ENCODE results near the gene PKP3.
"Not testable (repeated sequence)": the region's sequence is repeated elsewhere in the genome, so short reads cannot be mapped to it uniquely, and the experiment has no call there.

The PKP3 gene

GRCh38 chr11:362642-363442 is 31.2 kb upstream of the PKP3 start:
- DNase-seq (ENCODE audit: extremely low read depth in 1 of 2, low read depth in 1 of 2): no peak

- DNase-seq (ENCODE audit: extremely low read depth in 1 of 2, low read depth in 1 of 2): not testable (repeated sequence)
Measured at GRCh38 chr11:363443-363805, 30.6 kb upstream of the PKP3 start.

GRCh38 chr11:363948-364761 is 29.9 kb upstream of the PKP3 start:
- DNase-seq (ENCODE audit: extremely low read depth in 1 of 2, low read depth in 1 of 2): peak in 1 of 2 donors; percentile 31

GRCh38 chr11:364991-365725 is 28.9 kb upstream of the PKP3 start:
- DNase-seq (ENCODE audit: extremely low read depth in 1 of 2, low read depth in 1 of 2): no peak

- DNase-seq (ENCODE audit: extremely low read depth in 1 of 2, low read depth in 1 of 2): no peak
Measured at GRCh38 chr11:365831-366230, 28.2 kb upstream of the PKP3 start.

DNA sequence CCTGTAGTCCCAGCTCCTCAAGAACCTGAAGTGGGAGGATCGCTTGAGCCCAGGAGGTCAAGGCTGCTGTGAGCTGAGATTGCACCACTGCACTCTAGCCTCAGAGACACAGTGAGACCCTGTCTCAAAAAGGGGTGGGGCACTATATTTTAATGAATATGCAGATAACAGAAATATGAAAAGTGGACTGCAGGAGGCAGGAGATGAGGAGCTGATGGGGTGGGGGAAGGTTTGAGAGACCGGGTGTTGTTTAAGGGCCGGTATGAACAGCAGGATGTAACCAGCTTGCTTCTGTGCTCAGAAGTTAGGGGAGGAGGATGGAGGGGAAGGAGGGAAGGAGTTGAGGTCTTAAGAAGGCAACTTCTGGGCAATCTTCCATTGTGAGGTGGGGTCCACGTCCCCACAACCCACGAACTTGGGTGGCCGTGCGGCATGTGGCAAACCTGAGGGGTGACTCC is 26.0 kb upstream of the PKP3 start:
- no peak for DNase-seq (ENCODE audit: extremely low read depth in 1 of 2, low read depth in 1 of 2)

GRCh38 chr11:368414-369335 is 25.3 kb upstream of the PKP3 start:
- no peak for DNase-seq (ENCODE audit: extremely low read depth in 1 of 2, low read depth in 1 of 2)

GRCh38 chr11:369336-370018 is 24.5 kb upstream of the PKP3 start, which contains the start of gene B4GALNT4:
B4GALNT4 (plus strand) TSS chr11:369499; CDS start chr11:369804, 305 bp downstream.
- no peak for DNase-seq (ENCODE audit: extremely low read depth in 1 of 2, low read depth in 1 of 2)

DNA sequence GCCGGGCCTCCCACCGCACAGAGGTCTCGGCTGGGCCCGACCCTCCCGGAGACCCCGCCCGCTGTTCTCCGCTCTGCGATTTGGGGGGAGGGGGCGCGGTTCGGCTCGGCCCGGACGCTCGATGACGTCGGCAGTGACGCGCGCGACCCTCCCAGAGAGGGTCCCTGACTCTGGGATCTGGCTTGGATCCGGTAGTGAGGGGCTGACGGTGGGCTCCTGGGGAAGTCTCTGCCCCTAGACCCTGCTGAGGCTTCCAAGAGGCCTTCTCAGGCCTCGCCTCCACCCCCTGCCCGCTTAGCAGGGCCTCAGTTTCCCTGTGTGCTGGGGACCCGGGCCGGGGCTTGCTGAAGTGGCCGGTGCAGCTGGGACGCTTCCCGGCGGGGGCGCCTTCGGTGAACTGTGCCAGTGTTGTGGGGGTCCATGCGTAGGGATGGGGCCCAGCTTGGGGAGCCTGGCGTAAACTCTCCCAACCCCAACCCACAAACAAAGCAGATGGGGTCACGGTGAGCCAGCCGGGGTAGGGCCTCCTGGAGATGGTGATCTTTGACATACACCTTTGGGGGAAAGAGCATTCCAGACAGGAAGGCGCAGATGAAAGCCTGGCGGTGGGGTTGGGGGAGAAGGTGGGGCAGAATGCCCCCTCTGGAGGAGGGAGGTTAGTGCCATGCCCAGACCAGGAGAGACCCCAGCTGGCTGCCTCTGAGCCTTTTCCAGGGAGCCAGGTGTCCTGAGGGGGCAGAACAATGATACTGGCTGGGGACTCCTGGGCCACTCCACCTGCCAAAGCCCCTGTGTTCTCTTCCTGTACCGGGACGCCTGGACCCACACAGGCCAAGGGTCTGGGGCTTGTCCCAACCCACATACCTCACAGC is 23.7 kb upstream of the PKP3 start:
- no peak for DNase-seq (ENCODE audit: extremely low read depth in 1 of 2, low read depth in 1 of 2)

DNA sequence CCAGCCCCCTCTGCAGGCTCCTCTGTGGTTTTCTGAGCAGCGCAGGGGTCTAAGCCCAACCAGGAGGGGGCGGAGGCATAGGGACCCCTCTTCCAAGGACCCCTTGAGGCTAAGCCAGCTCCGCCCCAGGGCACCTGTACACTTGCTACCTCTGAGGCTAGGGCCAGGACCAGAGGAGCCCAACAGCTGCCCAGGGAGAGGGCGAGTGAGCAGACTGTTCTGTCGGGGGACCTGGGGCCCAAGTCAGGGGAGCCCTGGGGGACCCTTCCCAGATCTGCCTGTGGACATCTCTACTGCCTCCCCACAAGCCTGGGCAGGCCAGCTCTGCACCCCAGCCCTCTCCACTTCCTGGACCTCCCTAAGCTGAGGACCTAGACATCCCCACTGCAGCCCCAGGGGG is 23.0 kb upstream of the PKP3 start:
- no peak for DNase-seq (ENCODE audit: extremely low read depth in 1 of 2, low read depth in 1 of 2)

GRCh38 chr11:371716-372590 is 22.1 kb upstream of the PKP3 start:
- no peak for DNase-seq (ENCODE audit: extremely low read depth in 1 of 2, low read depth in 1 of 2)

- no peak for DNase-seq (ENCODE audit: extremely low read depth in 1 of 2, low read depth in 1 of 2)
Measured at GRCh38 chr11:372809-373715, 20.9 kb upstream of the PKP3 start.

DNA sequence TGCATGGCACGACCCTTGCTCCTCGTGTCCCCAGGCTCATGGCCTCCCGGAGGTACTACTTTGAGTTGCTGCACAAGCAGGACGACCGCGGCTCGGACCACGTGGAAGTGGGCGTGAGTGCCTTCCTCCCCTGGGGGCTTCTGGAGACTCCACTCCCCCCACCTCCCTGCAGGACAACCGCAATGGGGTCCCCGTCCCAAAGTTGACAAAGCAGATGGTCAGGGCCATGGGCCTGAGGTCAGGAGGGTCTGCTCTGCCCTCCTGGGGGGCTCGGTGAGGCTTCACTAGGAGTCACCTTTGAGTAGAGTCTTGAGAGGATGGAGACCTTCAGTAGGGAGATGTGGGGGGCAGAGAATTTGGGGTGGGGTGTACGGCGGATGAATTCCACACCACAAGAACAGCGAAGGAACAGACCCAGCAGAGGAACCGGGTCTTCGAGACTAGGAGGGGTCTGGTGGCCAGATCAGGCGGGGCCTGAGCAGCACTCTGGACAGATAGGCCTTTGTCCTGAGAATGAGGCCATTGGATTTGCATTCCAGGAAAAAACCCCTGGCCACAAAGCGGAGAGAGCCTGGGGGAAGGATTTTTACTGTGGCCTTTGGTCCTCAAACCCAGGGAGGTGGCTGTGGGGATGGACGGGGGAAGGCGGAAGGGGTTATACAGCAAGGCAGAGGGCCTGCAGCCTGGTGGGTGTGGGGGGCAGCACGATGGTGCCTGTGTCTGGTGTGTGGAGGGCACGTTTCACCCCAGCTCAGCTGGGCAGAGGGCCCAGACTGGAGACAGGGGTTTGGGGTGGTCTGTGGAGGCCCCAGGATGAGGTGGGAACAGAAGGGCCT is 20.1 kb upstream of the PKP3 start:
- DNase-seq (ENCODE audit: extremely low read depth in 1 of 2, low read depth in 1 of 2): no peak

DNA sequence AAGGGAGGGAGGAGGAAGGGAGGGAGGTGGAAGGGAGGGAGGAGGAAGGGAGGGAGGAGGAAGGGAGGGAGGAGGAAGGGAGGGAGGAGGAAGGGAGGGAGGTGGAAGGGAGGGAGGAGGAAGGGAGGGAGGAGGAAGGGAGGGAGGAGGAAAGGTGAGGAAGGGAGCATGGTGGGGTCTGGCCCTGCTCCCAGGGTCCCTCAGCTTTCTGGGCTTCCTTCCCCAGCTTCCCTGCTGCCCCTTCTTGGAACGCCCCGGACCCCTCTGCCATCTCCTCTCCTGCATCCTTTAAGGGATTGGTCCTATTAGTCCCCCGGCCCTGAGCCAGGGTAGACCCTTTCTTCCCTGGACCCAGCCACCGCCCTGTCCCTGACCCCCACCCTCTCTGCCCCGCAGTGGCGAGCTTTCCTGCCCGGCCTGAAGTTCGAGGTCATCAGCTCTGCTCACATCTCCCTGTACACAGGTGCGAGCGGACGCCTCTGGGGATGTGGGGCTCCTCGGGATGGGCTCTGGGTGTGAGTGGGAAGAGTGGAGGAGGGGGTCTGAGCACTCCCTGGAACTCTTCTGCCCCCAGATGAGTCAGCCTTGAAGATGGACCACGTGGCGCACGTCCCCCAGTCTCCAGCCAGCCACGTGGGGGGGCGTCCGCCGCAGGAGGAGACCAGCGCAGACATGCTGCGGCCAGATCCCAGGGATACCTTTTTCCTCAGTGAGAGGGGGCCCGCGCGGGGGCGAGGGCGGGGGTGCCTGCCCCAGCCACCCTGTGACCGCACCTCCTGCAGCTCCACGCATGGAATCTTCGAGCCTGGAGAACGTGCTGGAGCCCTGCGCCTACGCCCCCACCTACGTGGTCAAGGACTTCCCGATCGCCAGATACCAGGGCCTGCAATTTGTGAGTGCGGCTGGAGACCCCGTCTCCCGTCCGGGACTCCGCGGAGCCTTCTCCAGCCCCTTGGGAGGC is 18.7 kb upstream of the PKP3 start:
- DNase-seq (ENCODE audit: extremely low read depth in 1 of 2, low read depth in 1 of 2): no peak
